ENCODE data around the gene PDE2A.
A peak's percentile ranks its signal among the peaks of the same experiment; 100 is the strongest.

- TF ChIP-seq CTCF (IDR thresholded peaks at IDR 0.05 in 2 of 3, conservative IDR thresholded peaks at IDR 0.05 in 1 of 3; ENCODE audit: control insufficient read depth in 2 of 3, extremely low read depth in 1 of 3, insufficient read depth in 1 of 3, low read depth in 3 of 3, low read length in 3 of 3) (peak; percentile 34 to 46 (median 39); a peak in 5 of 6 replicates), EZH2 (IDR thresholded peaks at IDR 0.05; ENCODE audit: borderline replicate concordance, control insufficient read depth, low read depth, low read length) (no peak), YY1 (IDR thresholded peaks at IDR 0.05; ENCODE audit: low read depth, low read length) (no peak), ZNF274 (IDR thresholded peaks at IDR 0.05; ENCODE audit: insufficient read depth, insufficient read length) (no peak), IRF3 (IDR thresholded peaks at IDR 0.05) (no peak), SIN3A (IDR thresholded peaks at IDR 0.05; ENCODE audit: low read depth, low read length) (no peak), SMC3 (IDR thresholded peaks at IDR 0.05; ENCODE audit: borderline replicate concordance, low read length) (peak; percentile 36; the same call in 1 of the 2 replicates)
Observed at GRCh38 chr11:72553706-72554105, 120.5 kb downstream of the PDE2A start.
